ENCODE measurements around the gene ARAP1. TPM values are rescaled to one million over a fixed set of nuclear protein-coding genes. Genes with fewer than 3 reads are reported as not detected.
A peak's percentile ranks its signal among the peaks of the same experiment; 100 is the strongest.

Gene ARAP1
- total RNA-seq, 2 experiments from 2014 or later, result 64.7 to 70.1 TPM

- H3K4me3 Mint-ChIP-seq, result no peak overlapping the region
- no peaks in the 10 kb centered on the region for H3K27me3 Mint-ChIP-seq (ENCODE audit: low read depth)
- CTCF ChIA-PET, result no interaction called here
- no peaks in the 10 kb centered on the region for H3K4me1 Mint-ChIP-seq (ENCODE audit: low read depth)
- no peak overlapping the region for H3K27ac Mint-ChIP-seq
- intact Hi-C loops (cut with micrococcal nuclease), result no loop called here
- DNase-seq, result no peak
- peaks cover 29% of the 10 kb centered on the region for H3K36me3 Mint-ChIP-seq (ENCODE audit: low read depth)
- H3K9me3 Mint-ChIP-seq, result no peaks in the 10 kb centered on the region
Measured at GRCh38 chr11:72702577-72703241, 49.5 kb downstream of the ARAP1 start.

GRCh38 chr11:72702096-72702495, 50.1 kb downstream of the ARAP1 start:
- H3K9me3 Mint-ChIP-seq, result no peaks in the 10 kb centered on the region
- intact Hi-C loops (cut with micrococcal nuclease), result no loop called here
- no peak overlapping the region for H3K4me3 Mint-ChIP-seq
- CTCF ChIA-PET, result no interaction called here
- no peaks in the 10 kb centered on the region for H3K27me3 Mint-ChIP-seq (ENCODE audit: low read depth)
- H3K36me3 Mint-ChIP-seq (ENCODE audit: low read depth), result peaks cover 23% of the 10 kb centered on the region
- H3K4me1 Mint-ChIP-seq (ENCODE audit: low read depth), result no peaks in the 10 kb centered on the region
- no peak overlapping the region for H3K27ac Mint-ChIP-seq
- no peak for DNase-seq

DNA sequence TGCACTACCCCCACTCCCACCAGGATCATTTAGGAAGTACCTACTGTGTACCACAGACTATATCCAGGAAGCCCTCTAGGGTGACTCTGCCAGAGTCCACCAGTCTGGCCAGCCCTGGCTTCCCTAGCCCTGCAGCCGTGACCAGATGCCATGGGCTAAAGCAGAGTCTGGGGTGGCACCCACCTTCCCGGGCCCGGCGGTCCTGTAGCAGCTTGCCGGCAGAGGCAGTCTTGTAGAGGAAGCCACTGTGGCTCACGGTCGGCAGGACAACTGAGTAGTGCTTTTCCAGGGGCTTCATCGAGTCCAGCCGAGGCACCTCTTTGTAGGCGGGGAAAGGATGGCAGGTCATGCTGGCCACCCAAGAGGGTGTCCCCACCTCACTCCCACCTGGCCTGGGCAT, 50.7 kb downstream of the ARAP1 start:
- no peaks in the 10 kb centered on the region for H3K9me3 Mint-ChIP-seq
- no peak for DNase-seq

DNA sequence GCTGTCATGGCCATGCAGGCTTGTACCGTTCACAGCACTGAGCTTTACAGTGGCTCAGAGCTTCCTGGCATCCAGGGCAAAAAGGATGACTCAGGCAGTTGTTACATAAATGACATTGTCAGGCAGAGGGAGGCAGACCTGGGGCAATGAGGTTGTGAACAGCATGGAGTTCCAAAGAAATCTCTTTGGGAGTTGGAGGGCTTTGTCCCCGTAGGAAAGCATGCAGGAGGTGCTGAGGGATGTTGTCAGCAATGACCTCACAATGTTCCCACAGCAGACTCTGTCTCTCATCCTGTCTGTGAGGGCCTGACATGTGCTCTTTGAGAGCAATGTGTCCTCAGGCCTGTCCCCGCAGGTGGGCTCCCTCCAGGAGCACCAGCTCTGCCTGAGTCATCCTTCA, 52.1 kb downstream of the ARAP1 start:
- no peak for DNase-seq
- Mint-ChIP-seq H3K4me1 (ENCODE audit: low read depth) (no peaks in the 10 kb centered on the region), H3K9me3 (no peaks in the 10 kb centered on the region), H3K27ac (peak overlapping the region; percentile 43), H3K4me3 (no peak overlapping the region), H3K27me3 (ENCODE audit: low read depth) (no peaks in the 10 kb centered on the region), H3K36me3 (ENCODE audit: low read depth) (peaks cover 16% of the 10 kb centered on the region)
- intact Hi-C loops (cut with micrococcal nuclease), result no loop called here
- CTCF ChIA-PET, result no interaction called here

More for the DNA sequence above, 50.7 kb downstream of the ARAP1 start:
- intact Hi-C loops (cut with micrococcal nuclease), result no loop called here
- no peaks in the 10 kb centered on the region for H3K27me3 Mint-ChIP-seq (ENCODE audit: low read depth)
- peaks cover 18% of the 10 kb centered on the region for H3K36me3 Mint-ChIP-seq (ENCODE audit: low read depth)
- CTCF ChIA-PET, result no interaction called here
- H3K4me1 Mint-ChIP-seq (ENCODE audit: low read depth), result no peaks in the 10 kb centered on the region
- H3K4me3 Mint-ChIP-seq, result no peak overlapping the region
- no peak overlapping the region for H3K27ac Mint-ChIP-seq

DNA sequence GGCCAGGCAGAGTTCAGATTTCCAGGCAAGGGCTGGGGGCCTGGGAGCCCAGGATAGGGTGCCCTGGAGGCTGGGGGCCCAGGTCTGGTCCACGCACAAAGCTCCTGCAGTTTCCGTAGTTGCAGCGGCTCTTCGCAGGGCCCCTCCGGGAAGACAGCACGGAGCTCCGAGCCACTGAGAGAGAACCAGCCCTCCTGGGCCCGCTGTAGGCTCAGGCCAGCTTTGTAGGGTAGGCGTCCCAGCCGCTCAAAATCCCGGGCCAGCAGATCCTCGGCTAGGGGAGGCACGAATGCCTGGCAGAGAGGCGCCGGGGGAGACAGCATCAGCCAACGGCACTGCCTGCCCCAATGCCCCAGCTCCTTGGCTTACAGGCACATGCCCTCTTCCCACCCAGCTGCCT, 54.4 kb downstream of the ARAP1 start:
- no peaks in the 10 kb centered on the region for H3K9me3 Mint-ChIP-seq
- DNase-seq, result no peak
- no peaks in the 10 kb centered on the region for H3K4me1 Mint-ChIP-seq (ENCODE audit: low read depth)
- no peak overlapping the region for H3K4me3 Mint-ChIP-seq
- peaks cover 22% of the 10 kb centered on the region for H3K36me3 Mint-ChIP-seq (ENCODE audit: low read depth)
- H3K27ac Mint-ChIP-seq, result no peak overlapping the region
- intact Hi-C loops (cut with micrococcal nuclease), result no loop called here
- CTCF ChIA-PET, result no interaction called here
- H3K27me3 Mint-ChIP-seq (ENCODE audit: low read depth), result no peaks in the 10 kb centered on the region

DNA sequence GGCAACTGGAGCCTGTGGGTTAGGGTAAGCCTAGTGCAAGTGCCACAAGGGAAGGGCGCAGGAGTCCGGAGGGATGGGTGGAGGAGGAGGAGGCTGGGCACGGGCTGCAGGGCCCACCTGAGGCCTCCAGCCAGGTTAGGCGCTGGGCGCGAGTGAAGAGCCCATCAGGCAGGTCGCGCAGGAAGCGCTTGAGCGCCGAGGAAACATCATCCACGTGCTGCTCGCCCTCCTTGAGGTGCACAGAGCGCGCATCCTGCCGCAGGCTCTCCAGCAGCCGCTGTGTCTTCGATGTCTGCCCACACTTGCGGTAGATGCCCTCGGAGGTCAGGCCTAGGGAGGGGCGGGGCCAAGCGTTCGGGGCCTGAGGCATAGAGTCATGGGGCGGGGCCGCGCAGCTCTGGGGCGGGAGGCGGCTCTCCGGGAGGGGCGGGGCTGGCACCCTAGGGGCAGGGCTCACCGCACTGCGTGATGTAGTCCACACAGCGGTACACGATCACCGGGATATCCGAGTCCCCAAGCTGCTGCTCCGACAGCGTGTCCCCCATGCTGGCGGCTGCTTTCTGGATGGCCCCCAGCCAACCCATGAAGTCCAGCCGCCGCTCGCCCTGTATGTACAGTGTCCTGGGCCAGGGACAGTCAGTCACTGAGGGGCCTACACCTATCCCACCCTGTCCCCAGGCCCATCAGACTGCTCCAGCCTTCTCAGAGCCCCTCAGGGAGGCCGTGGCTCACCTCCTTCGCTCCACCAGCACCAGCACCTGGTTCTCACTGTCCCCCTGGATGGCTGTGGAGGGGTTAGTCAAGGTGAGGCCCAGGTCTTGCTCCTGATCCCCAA, 55.1 kb downstream of the ARAP1 start:
- CTCF ChIA-PET, result no interaction called here
- DNase-seq, result no peak
- H3K27me3 Mint-ChIP-seq (ENCODE audit: low read depth), result no peaks in the 10 kb centered on the region
- no peaks in the 10 kb centered on the region for H3K9me3 Mint-ChIP-seq
- H3K4me3 Mint-ChIP-seq, result no peak overlapping the region
- peaks cover 22% of the 10 kb centered on the region for H3K36me3 Mint-ChIP-seq (ENCODE audit: low read depth)
- H3K27ac Mint-ChIP-seq, result no peak overlapping the region
- no peaks in the 10 kb centered on the region for H3K4me1 Mint-ChIP-seq (ENCODE audit: low read depth)
- intact Hi-C loops (cut with micrococcal nuclease), result no loop called here

DNA sequence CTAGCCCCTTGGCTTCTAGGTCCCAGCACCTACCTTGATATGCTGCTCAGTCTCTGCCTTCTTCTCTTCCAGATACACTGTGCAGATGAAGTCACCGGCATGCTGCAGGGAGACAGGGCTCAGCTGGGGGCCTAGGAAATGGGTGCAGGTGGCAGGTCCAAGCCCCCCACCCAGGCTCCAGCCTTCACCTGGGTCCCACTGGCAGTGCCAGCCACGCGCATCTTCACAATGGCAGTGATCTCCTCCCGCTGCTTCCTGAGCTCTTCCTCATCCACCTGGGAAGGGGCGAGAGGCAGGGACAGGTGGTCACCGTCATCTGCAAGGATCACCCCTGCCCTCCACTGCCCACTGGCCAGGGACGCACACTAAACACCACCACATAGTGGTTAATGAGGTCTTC, 56.9 kb downstream of the ARAP1 start:
- Mint-ChIP-seq H3K27ac (no peak overlapping the region), H3K4me3 (no peak overlapping the region), H3K9me3 (no peaks in the 10 kb centered on the region), H3K27me3 (ENCODE audit: low read depth) (no peaks in the 10 kb centered on the region), H3K36me3 (ENCODE audit: low read depth) (peaks cover 20% of the 10 kb centered on the region), H3K4me1 (ENCODE audit: low read depth) (no peaks in the 10 kb centered on the region)
- intact Hi-C loops (cut with micrococcal nuclease), result no loop called here
- no peak for DNase-seq
- CTCF ChIA-PET, result interaction anchor here (1.1 kb wide), 1 partner anchor 109 kb away, joined by 4 read pairs; no protein-coding TSS in a partner anchor

DNA sequence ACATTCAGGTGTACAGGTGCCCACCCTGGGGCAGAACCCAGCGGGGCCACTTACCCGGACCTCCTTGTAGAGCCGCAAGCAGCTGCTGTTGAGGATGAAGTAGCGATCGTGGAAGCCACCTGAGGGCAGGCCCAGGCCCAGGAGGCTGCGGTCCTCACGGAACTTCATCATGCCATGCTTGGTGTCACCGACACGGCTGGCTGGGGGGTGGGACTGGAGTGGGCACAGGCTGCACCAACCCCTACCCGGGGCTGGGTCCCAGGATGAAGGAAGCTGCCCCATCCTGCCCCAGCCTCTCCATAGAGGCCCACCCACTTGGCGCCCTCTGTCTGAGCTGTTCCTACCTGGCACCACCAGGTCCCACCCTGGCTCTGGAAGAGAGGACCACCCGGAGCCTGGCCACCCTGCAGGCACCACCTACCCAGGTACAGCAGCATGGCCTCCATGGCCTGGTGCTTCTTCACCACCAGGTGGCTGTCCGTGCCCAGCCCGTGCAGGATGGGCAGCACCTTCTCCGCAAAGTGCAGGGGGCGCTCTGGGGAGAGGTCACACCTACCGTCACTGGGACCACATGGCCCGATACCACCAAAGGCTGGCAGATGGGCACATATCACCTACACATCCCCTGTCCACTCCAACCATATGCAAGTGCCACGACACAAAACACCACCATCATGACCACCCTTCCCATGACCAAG, 58.8 kb downstream of the ARAP1 start:
- no peak for DNase-seq
- H3K27ac Mint-ChIP-seq, result no peak overlapping the region

DNA sequence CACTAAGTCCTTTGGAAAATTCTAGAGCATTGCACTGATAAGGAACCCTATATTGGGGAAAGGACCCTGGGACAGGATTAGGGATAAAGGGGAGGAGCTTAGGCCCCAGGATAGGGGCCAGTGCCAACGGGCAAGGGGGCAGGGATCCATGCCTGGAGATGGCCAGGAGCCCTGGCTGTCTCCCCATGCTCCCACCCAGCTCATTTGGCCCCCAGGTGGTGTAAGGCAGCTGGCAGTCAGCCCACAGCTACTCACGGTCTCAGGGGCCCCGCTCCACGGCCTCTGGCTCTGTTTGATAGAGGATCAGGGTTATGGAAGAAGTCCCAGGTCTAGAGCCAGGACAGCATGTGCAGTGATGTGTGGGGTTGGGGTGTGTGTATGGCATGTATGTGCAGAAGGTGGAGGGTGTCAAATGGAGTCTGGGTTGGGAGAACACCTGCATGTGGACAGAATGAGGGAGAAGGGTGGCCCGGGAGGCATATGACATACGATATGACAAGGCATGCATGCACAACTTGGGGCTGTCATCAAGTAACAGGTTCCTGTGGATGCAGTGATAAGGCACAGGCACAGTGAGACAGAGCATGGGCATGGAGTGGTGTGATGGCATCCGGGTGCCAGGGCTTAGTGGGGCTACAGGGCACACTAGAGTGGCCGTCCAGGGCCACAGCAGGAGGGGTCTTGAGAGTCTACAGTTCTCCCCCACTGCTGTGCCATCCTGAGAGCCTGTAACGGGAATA, 59.5 kb downstream of the ARAP1 start:
- no peaks in the 10 kb centered on the region for H3K27me3 Mint-ChIP-seq (ENCODE audit: low read depth)
- no peak for DNase-seq
- H3K9me3 Mint-ChIP-seq, result no peaks in the 10 kb centered on the region
- no peak overlapping the region for H3K4me3 Mint-ChIP-seq
- H3K27ac Mint-ChIP-seq, result no peak overlapping the region
- no peaks in the 10 kb centered on the region for H3K4me1 Mint-ChIP-seq (ENCODE audit: low read depth)
- CTCF ChIA-PET, result interaction anchor here (1.3 kb wide), 1 partner anchor 101 kb away, joined by 3 read pairs; no protein-coding TSS in a partner anchor
- H3K36me3 Mint-ChIP-seq (ENCODE audit: low read depth), result peaks cover 7% of the 10 kb centered on the region
- intact Hi-C loops (cut with micrococcal nuclease), result no loop called here

More for the DNA sequence above, 58.8 kb downstream of the ARAP1 start:
- CTCF ChIA-PET, result no interaction called here
- intact Hi-C loops (cut with micrococcal nuclease), result no loop called here
- Mint-ChIP-seq H3K4me3 (no peak overlapping the region), H3K9me3 (no peaks in the 10 kb centered on the region), H3K27me3 (ENCODE audit: low read depth) (no peaks in the 10 kb centered on the region), H3K36me3 (ENCODE audit: low read depth) (peaks cover 9% of the 10 kb centered on the region), H3K4me1 (ENCODE audit: low read depth) (no peaks in the 10 kb centered on the region)

DNA sequence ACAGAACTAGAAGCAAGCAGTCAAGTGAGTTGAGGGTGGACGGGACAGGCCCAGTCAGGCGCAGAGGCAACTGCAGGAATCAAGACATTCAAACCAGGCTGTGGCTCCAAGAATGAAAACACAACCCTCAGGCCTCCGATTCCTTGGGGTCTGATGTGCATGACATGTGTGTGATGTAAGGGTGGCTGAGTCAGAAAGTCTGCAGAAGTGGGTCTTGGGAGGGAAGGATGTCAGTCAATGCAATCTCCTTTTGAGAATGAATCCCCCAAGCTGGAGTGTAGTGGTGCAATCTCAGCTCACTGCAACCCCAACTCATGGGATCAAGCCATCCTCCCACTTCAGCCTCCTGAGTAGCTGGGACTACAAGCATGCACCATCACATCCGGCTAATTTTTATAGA, 62.0 kb downstream of the ARAP1 start:
- no peak for DNase-seq
- intact Hi-C loops (cut with micrococcal nuclease), result no loop called here
- no peaks in the 10 kb centered on the region for H3K27me3 Mint-ChIP-seq (ENCODE audit: low read depth)
- no peaks in the 10 kb centered on the region for H3K9me3 Mint-ChIP-seq
- H3K27ac Mint-ChIP-seq, result no peak overlapping the region
- H3K4me3 Mint-ChIP-seq, result no peak overlapping the region
- peaks cover 13% of the 10 kb centered on the region for H3K4me1 Mint-ChIP-seq (ENCODE audit: low read depth)
- peaks cover 7% of the 10 kb centered on the region for H3K36me3 Mint-ChIP-seq (ENCODE audit: low read depth)
- CTCF ChIA-PET, result no interaction called here

DNA sequence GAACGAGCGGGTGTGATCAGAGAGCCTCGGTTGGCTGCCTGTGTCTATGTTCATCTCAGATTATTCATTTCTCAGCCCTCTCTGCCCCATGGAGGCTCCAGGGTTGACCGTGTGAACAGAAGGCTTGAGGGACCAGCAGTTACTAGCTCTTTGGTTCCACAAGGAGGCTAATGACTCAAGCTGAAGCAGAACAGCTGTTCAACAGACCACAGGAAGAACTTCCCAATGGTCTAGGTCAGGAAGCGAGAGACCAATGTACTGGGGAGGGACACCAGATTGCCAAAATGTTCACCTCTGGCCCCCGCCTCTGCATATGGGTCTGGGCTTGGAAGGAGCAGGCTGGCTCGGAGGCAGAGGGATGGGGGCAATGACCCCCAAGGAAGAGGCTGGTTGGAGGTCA, 63.3 kb downstream of the ARAP1 start:
- Mint-ChIP-seq H3K36me3 (ENCODE audit: low read depth) (no peaks in the 10 kb centered on the region), H3K27me3 (ENCODE audit: low read depth) (no peaks in the 10 kb centered on the region), H3K27ac (no peak overlapping the region), H3K4me3 (no peak overlapping the region), H3K4me1 (ENCODE audit: low read depth) (peaks cover 13% of the 10 kb centered on the region), H3K9me3 (no peaks in the 10 kb centered on the region)
- no peak for DNase-seq
- intact Hi-C loops (cut with micrococcal nuclease), result no loop called here
- CTCF ChIA-PET, result no interaction called here

GRCh38 chr11:72688486-72688885, 63.7 kb downstream of the ARAP1 start:
- intact Hi-C loops (cut with micrococcal nuclease), result no loop called here
- Mint-ChIP-seq H3K27me3 (ENCODE audit: low read depth) (no peaks in the 10 kb centered on the region), H3K4me1 (ENCODE audit: low read depth) (peaks cover 13% of the 10 kb centered on the region), H3K27ac (peak overlapping the region; percentile 3), H3K4me3 (no peak overlapping the region), H3K9me3 (no peaks in the 10 kb centered on the region), H3K36me3 (ENCODE audit: low read depth) (no peaks in the 10 kb centered on the region)
- CTCF ChIA-PET, result no interaction called here
- no peak for DNase-seq

Data from activated naive CD4-positive, alpha-beta T cell treated with anti-CD3 and anti-CD28 coated beads for 36 hours (primary cell).